NCI-H526 (cell line): ENCODE measurements around the gene NLRP1.

Source experiments
- DNase-seq, 2 experiments: peaks; one replicate each; lab custom pipeline; 2025; lab: John Stamatoyannopoulos, UW

NLRP1 gene

DNA sequence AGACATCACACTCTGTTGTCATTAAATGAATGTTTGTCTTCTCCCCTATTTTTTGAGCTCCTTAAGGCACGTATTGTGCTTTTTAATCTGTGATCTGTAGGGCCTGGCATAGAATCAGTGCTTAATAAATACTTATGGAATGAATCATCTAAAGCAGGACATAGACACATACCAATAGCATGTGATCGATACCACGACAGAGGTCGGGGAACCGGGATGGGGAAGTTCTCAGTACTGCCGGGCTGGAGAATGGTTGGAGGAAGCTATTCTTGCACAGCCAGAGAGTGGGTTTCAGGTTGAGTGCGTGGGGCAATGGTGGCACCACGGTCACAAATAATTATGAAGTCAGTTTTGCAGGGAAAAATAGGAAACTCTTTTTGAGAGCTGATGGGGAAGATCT, 26.8 kb downstream of the NLRP1 start:
- no peak for DNase-seq

DNA sequence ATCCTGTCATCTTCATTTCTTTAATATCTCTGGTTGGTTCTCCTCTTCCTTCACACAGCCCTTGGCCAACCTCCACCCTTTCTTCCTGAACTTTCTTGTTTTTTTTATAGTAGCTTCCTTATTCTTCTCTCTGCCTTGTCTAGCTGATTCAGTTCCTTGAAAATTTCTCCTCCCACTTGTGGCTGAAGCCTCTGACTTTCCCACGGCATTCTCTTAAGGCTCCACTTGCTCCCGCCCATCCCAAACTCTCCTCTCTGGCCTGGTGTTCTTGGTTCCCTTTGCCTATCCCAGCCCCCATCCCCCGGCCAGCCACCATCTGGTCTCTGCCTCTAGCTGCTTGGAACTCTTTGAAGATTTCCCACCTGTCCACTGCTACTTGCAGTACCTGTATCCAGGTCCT, 29.1 kb downstream of the NLRP1 start:
- DNase-seq: no peak

DNA sequence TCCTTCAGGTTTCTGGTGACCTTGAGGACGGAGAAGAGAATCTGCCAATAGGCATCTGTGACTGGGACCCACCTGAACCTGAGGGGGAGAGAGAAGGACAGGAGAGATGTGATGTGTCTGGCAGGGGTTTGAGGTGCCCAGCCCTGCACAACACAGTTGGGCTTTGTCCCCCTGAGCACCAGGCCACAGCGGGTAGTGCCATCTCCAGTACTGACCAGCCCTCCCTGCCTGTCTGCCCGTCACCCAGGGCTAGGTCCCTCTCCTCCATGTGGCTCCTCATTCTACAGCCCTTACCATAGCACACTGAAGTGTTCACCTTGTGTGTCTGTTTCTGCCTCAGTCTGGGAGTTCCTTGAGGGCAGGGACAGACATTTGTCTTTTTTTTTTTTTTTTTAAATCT, 30.8 kb downstream of the NLRP1 start:
- DNase-seq: no peak

DNA sequence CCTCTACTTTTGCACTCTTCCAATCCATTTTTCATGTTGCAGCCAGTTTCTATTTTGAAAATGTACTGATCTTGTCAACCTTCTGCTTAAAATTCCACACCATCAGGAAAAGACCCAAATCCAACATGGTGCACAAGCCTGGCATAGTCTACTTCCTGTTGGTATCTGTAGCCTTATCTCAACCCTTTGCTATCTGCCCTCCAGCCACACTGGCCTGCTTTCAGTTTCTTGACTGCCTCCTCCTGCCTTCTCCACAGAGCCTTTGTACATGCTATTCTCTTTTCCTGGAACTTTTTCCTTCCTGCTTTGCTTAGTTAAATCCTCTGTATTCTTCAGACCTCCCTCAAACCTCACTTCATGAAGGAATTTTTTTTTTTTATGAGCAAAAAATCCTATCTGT, 31.5 kb downstream of the NLRP1 start:
- DNase-seq: no peak

DNA sequence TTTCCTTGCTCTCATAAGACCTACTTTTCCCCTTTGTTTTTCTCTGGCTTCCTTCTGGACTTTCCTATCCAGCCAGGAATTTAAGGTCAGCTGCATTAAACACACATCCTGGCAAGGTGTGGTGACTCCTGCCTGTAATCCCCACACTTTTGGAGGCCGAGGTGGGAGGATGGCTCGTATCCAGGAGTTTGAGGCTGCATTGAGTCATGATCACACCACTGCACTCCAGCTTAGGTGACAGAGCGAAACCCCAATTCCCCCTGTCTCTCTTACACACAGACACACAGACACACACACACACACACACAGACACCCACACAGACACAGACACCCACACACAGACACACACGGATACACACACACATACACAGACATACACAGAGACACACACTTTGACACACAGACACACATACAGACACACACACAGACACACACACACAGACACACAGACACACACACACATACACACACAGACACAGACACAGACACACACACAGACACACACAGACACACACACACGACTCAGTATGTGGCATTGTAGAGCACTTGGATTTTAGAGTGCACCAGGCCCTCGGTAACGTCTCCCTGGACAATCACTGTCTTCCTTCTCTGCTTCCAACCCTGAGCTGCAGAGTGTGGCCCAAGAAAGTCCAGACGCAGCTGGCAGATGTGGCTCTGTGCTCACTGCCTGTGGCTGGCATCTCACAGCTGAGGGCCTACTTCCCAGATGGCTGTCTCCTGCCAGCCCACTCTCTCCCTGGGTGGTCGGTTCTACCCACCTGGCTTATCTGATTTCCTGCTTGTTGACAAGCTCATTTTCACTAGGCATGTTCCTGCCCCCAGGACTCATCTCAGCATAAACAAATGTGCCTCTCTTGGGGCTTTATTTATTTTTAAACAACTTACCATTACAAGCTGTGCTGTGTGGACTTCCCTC, 39.0 kb downstream of the NLRP1 start:
- no peak for DNase-seq

DNA sequence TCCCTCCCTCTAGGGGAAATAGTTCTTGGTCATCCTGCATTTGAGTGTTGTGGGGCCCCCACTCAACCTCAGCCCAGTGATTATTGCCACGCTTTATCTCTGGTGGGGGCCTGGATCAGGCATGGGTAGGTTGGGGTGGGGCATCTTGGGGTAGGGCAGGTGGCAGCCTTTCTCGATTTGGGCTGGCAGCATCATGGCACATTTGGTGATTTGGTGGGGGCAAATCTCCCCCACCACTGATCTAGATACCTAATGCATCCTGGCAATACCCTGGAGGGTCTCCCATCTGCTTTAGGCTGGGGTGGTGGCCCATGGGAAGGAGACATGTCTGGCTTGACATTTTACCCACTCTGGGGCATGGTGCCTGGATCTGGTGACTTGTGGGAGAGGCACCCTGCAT, 40.2 kb downstream of the NLRP1 start:
- DNase-seq: no peak

DNA sequence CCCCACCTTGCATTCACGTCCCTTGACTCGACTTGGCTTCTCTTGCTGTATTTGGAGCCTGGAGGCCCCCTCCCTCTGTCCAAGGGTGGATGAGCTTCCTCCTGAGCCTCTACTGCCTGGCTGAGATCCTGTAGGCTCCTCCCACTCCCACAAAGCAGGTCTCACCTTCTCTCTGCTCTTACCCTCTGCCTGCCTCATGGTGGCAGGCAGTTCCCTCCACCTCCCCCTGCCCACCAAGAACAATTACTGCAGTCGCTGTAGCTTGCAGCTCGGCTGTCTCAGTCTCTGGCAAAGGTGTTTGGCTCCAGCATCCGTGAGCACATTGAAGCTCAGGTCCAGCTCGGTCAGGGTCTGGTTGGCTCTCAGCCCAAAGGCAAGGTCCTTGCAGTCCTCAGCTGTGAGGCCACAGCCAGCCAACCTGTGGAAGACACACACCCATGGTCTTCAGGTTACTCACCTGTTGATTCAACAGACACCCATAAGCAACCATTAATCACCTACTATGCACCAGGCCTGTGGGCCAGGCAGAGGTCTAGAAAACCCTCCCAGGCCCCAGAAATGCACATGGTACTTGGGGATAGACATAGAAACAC, 42.6 kb downstream of the NLRP1 start:
- peak in 1 of 2 experiments; percentile 7 for DNase-seq

DNA sequence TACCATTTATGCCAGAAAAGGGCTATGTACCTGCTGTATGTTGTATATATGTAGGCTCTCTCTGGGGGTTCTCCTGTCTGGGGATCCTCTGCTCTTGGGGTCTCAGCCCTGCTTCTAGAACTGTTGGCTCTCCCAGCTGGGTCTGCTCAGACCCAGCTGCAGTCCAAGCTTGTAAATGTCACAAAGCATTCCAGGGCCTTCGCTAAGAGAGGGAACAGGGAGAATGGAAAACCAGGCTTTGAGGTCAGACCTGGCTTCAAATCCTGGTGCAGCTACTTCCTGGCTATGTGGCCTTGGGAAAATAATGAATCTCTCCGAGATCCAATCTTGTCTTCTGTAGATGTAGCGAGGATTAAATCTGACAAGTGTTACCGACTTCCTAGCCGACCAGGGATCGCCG, 44.0 kb downstream of the NLRP1 start:
- no peak for DNase-seq

DNA sequence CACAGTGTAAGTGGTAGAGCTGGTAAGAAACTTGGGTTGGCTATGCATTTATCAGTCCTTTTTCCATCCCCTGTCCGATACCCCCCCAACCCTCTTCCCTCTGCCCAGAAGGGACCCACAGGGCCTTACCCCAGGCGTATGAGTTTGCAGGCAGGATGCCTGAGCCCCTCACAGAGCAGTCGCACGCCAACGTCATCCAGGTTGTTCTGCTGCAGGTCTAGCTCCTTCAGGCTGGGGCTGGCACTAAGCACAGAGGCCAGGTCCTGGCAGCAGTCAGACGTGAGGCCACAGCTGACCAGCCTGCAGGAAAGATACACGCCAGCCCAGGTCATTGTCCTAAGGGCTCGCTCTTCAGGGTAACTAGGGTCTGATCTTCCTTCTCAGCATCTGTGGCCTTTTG, 45.0 kb downstream of the NLRP1 start:
- DNase-seq: no peak

DNA sequence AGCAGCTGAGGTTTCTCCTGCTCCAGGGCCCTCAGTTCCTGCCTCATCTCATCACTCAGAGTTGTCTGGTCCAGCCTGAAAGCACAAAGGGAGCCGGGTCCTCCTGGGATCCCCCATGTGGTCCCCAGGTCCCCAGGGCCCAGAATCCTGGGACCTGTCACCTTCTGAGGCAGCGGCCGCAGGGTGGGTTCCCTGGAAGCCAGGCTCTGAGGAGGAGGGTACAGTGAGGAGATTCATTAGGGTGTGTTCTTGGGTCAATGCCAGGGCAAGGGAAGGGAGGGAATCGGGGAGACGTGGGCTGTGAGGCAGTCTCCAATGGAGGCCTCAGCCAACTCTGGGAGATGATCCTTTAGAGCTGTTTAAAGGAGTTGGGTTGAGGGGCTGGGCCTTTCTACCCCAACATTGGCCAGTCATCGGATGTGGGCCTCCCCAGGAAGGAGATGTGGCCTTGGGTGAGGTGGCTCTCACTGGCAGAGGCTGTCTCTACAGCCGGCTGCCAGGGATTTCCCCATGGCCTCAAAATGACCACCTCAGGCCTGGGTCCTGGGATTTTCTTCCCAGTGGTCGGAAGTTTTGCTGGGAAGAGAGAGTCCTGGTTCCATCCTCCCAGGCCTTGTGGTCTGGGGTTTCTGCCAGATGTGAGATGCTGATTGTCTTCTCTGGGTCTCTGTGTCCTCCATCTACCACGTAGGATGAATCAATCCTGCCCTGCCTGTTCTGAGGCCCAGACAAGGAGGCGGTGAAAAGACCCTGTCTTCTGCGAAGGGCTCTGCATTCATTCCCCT, 47.3 kb downstream of the NLRP1 start:
- no peak for DNase-seq

DNA sequence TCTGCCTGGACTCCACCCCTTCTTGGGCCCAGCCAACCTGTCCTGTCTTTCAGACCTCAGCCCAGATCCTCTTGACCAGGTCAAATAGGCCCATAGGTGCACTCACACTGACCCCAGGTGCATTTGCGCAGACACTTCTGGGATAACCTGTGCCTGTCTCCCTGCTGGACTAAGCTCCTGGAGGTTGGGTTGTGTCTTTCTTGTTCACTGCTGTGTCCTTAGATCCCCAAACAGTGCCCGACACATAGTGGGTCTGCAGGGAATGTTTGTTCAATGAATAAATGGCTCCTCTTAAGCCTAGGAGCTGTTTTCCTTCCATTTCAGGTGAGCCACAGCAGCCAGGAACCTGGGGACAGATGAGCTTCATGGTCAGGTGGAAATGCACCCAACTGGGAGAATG, 48.9 kb downstream of the NLRP1 start:
- no peak for DNase-seq

DNA sequence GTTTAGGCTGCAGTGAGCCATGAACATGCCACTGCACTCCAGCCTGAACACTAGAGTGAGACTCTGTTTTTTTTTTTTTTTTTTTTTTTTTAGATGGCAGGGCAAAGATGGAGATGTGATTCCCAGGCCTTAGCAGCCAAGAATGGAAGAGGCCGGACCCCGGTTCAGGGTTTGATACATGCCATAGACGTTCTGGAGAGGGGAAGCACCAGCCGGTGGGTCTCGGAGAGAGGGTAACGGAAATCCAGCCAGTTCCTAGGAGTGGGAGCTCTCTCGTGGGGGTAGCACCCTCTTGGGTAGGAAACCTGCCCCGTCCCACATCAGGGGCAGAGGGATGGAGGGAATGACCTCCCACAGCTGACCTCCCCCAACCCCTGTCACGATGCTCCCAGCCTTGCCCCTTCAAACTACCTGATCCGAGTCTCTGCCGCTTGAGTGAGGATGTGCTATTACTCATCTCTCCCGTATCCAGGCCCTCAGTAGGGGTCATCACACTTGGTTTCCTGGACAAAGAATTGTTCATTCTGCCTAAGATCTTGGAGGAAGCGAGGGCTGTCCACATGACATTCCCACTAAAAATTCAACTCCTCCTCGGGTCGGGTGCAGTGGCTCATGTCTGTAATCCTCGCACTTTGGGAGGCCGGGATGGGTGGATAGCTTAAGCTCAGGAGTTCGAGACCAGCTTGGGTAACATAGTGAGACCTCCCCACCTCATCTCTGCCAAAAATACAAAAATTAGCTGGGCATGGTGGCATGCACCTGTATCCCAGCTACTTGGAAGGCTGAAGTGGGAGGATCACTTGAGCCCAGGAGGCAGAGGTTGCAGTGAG, 50.6 kb downstream of the NLRP1 start:
- DNase-seq: no peak

DNA sequence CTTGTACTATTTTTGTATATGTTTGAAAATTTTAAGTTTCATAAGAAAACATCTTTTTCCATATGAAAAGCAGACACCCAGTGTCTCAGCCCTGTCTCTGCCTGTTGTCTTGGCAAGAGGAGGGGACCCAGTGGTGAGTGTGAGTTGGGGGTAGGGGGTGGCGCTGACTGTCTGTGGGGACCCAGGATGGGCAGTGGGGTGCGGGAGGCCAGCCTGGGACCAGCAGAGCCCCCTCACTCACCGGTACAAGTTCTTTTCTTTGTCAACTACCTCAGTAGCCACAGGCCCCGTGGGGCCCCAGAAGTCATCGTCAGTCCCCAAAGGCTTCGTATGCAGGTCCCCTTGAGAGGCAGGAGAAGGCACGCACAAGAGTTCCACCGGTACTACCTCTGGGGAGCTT, 51.7 kb downstream of the NLRP1 start:
- no peak for DNase-seq

DNA sequence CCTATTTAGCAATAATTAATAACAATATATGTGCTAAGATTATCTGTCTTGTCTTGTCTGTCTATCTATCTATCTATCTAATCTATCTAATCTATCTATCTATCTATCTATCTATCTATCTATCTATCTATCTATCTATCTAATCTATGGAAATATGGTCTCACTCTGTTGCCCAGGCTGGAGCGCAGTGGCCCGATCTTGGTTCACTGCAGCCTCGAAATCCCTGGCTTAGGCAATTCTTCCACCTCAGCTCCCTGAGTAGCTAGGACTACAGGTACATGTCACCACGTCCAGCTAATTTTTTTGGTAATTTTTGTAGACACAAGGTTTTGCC, 53.3 kb downstream of the NLRP1 start:
- no peak for DNase-seq

DNA sequence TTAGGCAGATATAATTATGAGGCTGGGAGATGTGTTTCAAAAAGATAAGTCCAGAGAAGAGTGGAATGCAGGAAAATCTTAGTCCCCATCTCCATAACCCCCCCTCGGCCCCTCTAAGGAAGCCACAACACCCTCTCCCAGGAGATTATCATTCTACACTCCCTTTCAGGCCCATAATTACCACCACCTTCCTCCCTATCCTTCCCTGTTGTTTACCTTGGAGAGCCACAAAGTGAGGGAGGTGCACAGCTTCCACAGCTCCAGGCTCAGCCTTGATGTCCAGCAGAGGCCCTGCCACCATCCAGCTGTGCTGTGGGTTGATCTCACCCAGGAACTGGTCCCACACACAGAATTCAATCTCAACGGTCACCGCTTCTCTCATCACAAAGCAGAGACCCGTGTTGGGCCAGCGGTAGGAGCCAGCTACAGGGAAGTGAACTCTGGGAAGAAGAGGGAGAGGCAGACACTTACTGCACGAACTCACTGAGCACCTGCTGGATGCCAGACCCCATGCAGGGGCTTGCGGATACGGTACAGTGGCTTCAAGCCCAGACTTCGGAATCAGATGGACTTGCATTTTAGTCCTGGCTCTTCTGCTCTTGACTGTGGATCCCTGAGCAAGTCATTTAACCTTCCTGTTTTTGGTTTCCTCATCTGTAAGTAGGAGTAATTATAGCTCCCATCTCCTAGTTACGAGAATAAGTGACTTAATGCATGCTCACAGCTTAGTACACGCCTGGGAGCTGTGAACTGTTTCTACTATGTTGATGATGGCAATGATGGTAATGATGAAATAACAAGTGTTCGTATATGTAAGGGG, 53.8 kb downstream of the NLRP1 start:
- no peak for DNase-seq

DNA sequence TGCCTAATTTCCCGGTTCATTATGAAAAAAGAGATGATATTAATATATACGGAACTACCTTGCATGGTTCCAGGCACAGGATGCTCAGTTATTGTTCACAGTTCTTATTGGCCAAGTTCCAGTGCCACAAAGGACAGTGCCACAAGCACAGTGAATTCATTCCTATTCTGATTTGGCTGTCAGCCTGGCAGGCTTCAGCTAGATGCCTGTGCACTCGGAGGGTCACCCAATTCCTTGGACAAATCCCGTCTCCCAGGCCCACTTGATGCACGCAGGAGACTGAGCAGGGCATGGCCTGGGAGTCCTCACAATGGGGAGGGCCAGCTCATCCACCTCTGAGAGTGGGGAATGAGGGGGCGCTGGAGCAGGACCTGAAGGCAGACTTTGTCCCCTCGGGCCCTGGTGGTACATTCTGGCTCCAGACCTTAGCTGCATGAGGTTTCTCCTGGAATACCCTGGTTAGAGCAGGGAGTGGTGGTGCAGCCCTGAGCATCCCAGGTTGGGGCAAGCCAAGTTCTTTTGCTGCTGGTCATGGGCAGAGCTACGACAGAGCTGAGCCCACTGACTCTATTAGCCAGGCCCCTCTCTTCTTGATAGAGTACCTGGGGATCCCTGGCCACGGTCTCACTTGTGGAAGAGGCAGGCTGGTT, 56.6 kb downstream of the NLRP1 start:
- no peak for DNase-seq

DNA sequence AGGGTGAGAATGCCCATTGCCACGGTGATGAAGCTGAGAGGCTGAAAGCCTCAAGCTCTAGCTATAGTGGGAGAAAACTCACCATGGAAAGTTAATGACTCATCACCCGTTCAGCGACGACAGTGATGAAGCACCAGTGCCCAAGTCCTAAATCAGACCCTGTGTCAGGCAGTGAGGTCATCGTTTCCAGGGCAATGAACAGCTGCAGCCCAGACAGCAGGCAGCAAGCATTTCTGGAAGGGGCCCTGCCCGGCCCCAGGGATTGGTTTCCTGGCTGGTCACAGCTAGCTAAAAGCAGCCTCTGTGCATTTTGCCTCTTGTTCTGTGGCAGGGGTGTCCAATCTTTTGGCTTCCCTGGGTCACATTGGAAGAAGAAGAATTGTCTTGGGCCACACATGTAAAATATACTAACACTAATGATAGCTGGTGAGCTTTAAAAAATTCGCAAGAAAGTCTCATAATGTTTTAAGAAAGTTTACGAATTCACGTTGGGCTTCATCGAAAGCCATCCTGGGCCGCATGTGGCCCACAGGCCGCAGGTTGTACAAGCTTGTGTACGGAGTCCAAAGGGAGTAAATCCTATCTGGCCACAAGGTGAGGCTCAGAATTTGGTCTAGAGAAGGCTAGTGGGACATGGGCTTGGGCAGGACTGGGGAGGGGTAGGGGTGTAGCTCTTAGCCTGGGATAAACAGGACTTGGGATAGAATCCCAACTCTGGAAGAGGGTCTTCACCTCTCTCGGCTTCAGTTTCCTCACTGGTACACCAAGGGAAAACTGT, 57.3 kb downstream of the NLRP1 start:
- DNase-seq: no peak

DNA sequence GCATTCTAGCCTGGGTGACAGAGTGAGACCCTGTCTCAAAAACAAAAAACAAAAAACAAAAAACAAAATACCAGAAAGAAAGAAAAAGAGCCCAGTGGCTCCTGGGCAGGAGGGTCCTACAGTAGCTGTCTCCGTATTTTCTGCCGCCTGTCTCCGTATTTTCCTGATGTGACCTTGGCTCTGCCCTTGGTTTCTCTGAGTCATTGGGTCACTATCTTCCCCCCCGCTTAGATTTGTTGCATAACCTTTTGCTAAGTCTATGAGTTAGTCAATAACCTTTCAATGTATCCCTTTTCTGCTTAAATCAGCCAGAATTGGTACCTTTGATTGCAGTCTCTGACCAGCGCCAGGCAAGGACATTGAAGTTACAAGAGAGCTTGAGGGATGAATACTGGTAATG, 61.1 kb downstream of the NLRP1 start:
- no peak for DNase-seq

DNA sequence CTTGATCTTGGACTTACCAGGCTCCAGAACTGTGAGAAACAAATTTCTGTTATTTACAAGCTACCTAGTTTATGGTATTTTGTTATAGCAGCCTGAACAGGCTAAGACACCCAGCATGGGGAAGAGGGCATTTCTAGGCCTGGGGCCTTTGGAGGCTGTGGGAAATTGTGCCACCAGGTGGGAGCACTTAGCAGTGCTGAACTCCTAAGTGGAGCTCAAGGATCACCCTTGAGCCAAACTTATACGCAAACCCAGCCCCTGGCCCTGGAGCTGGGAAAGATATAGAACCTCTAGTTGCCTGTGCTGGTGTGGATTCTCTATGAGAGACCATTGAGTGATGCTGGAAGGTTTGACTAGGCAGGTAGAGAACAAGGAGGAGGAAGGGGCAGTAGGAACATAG, 61.8 kb downstream of the NLRP1 start:
- DNase-seq: no peak
